GM12873 (cell line): Measurements from ENCODE around the gene DOK3.
A peak's percentile ranks its signal among the peaks of the same experiment; 100 is the strongest.

ENCODE experiments used
- TF ChIP-seq, protein P1 (sequence below): IDR thresholded peaks from 2 replicates; pipeline ENCODE4 v1.5.1; 2012; ENCODE audit warnings: low read depth, mild to moderate bottlenecking, moderate library complexity, low read length, control low read depth; ENCODE audit not compliant: insufficient read depth; ENCODE audit errors: missing control alignments

The DOK3 gene

DNA sequence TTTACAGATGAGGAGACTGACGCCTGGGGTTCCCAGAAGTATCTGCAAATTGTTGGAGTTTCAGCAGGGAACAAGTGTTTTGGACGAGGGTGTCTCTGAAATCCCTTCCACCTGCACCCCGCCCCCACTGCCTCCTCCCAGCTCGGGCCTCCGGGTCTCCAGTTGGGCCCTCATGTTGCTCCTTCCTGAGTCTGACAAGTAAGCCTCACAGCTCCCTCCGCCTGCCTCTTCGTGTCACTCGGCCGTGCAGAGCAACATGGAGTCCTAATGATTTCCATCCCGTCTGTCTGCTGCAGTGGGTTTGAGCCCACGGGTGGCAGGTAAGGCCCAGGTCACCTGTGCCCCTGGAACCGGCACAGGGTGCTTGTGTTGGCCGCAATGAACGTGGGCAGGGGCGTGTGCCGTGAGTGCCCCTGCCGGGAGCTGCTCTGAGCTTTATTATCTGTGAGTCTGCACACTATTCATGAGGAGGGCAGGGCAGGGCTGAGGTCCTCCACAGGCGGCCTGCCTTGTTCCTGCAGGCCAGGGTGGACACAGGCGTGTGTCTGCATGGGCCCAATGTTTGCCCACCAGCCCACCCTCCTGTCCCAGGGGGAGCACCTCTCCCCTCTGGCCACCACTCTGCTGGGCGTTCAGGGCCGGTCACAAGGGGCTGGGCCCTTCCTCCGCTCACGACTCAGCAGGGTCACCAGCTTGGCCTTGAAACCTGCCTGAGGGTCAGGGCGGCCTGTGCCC lies 6.1 kb downstream of the DOK3 start:
- TF ChIP-seq, protein P1, sequence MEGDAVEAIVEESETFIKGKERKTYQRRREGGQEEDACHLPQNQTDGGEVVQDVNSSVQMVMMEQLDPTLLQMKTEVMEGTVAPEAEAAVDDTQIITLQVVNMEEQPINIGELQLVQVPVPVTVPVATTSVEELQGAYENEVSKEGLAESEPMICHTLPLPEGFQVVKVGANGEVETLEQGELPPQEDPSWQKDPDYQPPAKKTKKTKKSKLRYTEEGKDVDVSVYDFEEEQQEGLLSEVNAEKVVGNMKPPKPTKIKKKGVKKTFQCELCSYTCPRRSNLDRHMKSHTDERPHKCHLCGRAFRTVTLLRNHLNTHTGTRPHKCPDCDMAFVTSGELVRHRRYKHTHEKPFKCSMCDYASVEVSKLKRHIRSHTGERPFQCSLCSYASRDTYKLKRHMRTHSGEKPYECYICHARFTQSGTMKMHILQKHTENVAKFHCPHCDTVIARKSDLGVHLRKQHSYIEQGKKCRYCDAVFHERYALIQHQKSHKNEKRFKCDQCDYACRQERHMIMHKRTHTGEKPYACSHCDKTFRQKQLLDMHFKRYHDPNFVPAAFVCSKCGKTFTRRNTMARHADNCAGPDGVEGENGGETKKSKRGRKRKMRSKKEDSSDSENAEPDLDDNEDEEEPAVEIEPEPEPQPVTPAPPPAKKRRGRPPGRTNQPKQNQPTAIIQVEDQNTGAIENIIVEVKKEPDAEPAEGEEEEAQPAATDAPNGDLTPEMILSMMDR: no peak

DNA sequence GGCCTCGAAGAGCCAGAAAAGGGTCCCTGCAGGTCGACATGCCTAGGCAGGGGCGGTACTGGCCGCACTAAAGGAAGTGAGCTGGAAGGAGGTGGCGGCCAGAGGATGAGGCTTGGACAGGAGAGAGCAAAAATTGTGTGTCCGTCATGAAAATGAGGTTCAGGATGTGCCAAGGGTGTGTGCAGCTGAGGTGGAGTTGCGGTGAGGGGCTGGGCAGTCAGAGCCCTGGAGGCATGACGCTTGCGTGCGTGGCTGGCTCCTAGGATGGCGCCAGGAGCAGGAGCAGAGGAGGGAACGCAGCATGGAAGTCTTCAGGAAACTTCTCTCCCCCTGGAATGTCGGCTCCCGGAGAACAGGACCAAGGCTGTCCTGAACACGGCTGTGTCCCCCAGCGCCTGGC lies 6.7 kb downstream of the DOK3 start:
- TF ChIP-seq, protein P1: no peak

DNA sequence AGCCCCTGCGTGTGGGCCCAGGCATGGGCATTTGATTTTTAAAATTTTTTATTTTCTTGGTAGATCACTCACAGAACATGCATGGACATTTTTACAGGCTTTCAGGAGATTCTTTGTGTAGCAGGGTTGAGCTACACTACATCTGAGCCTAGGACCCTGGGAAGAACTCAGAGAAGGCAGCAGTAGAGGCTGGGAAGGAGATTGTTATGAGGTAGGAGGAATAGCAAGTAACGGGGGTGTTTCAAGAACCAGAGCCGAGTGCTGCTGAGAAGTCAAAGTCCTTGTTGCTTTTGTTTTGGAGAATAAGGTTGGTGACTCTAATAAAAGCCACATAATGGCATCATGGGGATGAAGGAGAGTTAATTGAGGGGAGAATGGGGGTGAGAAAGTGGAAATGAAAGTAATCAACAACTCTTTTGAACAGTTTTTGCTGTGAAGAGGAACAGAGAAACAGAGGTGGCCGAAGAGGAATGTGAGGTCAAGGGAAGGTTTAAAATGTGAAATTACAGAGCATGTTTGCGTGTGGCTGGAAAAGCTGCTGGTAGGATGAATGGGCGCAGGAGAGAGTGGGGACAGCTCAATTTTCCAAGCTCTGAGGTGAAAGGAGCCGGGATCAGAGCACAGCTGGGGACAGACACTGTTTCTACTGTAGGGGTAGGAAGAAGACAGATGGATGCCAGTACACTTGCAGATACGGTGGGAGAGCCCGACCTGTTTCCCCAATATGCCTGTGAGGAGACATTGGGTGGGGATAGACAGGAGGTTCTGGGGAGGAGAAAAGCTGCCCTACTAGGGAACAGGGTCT lies 7.5 kb downstream of the DOK3 start:
- TF ChIP-seq, protein P1: no peak

DNA sequence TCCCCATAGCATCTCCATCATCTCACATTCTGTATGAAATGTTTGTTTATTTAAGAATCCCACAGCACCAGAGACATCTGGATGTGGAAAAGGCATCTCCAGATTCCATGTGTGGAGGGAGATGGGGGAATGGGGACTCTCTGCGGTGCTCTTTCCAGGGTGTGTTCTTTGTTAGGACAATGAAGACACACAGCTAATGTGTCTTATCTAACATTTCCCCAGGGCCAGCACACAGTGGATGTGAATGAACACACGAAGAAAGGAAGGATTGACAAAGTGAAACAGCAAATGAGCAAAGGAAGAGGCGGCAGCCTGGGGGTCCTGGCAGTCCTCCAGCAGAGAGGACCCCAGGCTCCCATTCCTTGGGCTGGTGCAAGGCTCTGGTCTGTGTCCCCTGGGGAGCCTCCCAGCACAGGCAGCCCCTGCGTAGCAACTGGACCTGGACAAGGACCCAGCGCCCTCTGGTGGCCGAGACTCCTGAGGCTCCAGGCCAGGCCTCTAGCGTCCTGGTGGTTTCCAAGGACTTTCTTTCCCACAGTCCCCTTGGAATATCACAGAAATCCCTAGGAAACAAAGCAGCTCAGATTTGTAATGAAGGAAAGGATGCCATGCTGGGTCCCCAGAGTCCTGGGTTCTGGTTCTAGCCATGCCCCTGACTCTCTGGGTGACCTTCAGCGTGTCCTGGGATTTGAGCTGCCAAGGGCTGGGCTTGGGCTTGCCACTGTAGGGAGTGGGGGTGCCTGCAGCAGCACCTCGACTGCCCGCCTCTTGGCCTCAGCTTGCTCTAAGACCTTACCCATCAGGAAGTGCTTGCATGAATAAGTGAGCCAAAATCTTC lies 8.7 kb downstream of the DOK3 start:
- TF ChIP-seq, protein P1: peak; percentile 97

DNA sequence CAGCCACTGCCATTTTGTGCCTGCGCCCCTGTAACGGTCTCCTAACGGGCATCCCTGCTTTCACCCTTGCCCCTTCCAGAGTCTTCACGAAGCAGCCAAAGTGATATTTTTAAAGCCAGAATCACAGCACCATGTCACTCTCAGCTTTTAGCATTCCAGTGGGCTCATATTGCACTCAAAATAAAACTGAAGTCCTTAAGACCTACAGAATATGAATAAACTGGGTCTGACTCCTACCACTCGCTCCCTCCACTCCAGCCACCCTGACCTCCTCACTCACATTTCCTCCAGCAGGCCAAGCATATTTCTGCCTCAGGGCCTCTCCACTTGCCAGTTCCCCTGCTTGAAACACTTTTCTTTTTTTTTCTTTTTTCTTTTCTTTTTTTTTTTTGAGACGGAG lies 9.8 kb downstream of the DOK3 start:
- TF ChIP-seq, protein P1: no peak

DNA sequence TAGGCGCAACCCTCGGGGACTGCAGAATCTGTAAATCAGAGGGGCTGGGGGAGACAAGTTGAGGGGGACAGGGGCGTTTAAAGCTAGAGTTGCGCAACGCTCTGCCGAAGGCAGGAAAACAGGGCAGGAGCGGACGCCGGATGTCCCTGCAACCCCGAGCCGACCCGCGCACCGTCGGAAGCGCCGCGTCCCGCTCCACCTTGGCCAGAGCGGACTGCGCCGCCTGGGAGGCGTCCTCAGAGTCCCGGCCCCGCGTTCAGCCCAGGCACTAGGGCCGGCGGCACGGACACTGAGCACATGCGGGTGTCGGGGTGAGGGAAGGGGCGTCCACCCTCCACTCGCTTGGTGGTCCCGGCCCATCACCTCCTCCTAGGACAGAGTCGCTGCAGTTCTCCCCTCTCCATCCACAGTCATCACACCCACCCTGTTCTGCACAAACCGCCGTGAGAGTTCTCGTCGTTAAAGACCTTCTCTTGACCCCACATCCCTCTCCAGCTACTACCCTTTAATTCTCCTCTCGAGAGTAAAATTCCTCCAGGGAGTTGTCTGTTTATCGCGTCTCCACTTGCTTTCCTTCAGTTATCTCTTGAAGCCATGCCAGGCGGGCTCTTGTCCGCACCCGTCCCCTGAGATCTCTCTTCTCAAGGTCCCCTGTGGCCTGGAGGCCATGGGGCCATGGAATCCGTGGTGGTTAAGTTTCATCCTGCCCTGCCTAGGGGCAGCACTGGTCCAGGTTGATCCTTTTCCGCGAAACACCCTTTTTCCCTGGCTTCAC lies 11.4 kb downstream of the DOK3 start:
- TF ChIP-seq, protein P1: no peak
